Sigmoid colon (tissue), 4 donors: ENCODE data around the gene KCNJ15.

Experiments used
- POLR2A ChIP-seq, 2 donors: fragments of 450-650 bp; IDR thresholded peaks; one replicate each; pipeline ENCODE4 v1.6.1; 2016; ENCODE audit warnings: antibody characterized with exemption in 2 of 2, mild to moderate bottlenecking in 2 of 2, moderate library complexity in 2 of 2
- POLR2AphosphoS5 ChIP-seq, 4 donors: sonication (generic); formaldehyde crosslinking; IDR thresholded peaks; one replicate each; pipeline ENCODE4 v1.6.1; 2017; ENCODE audit warnings: antibody characterized with exemption in 4 of 4
- TF ChIP-seq, protein P1 (sequence below), 4 experiments: fragments of 450-650 bp in 3 of 4; fragments of 200-600 bp in 1 of 4; IDR thresholded peaks; one replicate each; pipeline ENCODE4 v1.5.1; 2016 to 2019; ENCODE audit warnings: antibody characterized with exemption in 4 of 4, mild to moderate bottlenecking in 3 of 4, moderate library complexity in 2 of 4

DNA sequence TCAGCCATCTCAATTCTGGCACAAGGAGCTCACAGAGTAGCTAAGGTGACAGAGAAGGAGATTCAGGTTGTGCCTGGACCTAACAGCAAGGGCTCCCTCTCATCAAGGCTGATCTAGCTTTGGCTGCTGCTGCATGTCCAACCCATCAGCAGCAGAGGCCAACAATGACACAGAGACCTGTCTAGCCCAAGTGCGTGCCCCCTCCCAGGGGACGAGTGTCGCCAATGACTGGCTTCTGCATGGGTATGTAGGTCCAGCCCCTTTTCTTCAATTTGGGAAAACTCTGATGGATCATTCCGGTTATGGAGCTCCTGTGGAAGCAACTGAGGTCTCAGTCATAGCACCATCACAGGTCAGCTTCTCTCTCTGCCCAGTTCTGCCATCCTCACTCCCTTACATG is 83.3 kb downstream of the KCNJ15 start:
- TF ChIP-seq, protein P1, sequence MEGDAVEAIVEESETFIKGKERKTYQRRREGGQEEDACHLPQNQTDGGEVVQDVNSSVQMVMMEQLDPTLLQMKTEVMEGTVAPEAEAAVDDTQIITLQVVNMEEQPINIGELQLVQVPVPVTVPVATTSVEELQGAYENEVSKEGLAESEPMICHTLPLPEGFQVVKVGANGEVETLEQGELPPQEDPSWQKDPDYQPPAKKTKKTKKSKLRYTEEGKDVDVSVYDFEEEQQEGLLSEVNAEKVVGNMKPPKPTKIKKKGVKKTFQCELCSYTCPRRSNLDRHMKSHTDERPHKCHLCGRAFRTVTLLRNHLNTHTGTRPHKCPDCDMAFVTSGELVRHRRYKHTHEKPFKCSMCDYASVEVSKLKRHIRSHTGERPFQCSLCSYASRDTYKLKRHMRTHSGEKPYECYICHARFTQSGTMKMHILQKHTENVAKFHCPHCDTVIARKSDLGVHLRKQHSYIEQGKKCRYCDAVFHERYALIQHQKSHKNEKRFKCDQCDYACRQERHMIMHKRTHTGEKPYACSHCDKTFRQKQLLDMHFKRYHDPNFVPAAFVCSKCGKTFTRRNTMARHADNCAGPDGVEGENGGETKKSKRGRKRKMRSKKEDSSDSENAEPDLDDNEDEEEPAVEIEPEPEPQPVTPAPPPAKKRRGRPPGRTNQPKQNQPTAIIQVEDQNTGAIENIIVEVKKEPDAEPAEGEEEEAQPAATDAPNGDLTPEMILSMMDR (IDR thresholded peaks at IDR 0.05): no peak
- TF ChIP-seq POLR2AphosphoS5 (IDR thresholded peaks at IDR 0.05): no peak
- no peak for TF ChIP-seq POLR2A (IDR thresholded peaks at IDR 0.05)
